Activated CD4-positive, alpha-beta T cell treated with anti-CD3 and anti-CD28 coated beads, Interleukin-2, amount 10 ng/mL, durations not matched to agents 24 days and 14 days (primary cell): ENCODE measurements around the gene PCBP4. TPM values are rescaled to one million over a fixed set of nuclear protein-coding genes. Genes with fewer than 3 reads are reported as not detected.

ENCODE experiments used
- DNase-seq: peaks from one replicate; pipeline ENCODE4 v3.0.0; 2022
- H3K27ac Mint-ChIP-seq: one replicate; pipeline ENCODE4 v1.8.0; 2022; ENCODE audit warnings: mild to moderate bottlenecking, mixed read lengths
- H3K27me3 Mint-ChIP-seq: one replicate; pipeline ENCODE4 v1.8.0; 2022; ENCODE audit warnings: mixed read lengths
- H3K36me3 Mint-ChIP-seq: one replicate; pipeline ENCODE4 v1.8.0; 2022; ENCODE audit warnings: low read depth, mild to moderate bottlenecking, mixed read lengths
- H3K4me1 Mint-ChIP-seq: one replicate; pipeline ENCODE4 v1.8.0; 2021; ENCODE audit warnings: mixed read lengths
- H3K4me3 Mint-ChIP-seq: one replicate; pipeline ENCODE4 v1.8.0; 2022; ENCODE audit warnings: mild to moderate bottlenecking, moderate library complexity, mixed read lengths
- H3K9me3 Mint-ChIP-seq: one replicate; pipeline ENCODE4 v1.8.0; 2021; ENCODE audit warnings: mixed read lengths
- intact Hi-C: fragments of 100-400 bp; cut with micrococcal nuclease; formaldehyde crosslinking; loops from one replicate; pipeline ENCODE4 v1.15.1; 2023
- total RNA-seq: library from RNA; stranded (reverse); gene quantifications from 2 replicates; pipeline ENCODE4 v1.2.3, GENCODE V29; 2022

Gene PCBP4
- total RNA-seq, 1 donor from 2014 or later: 16.8 TPM

DNA sequence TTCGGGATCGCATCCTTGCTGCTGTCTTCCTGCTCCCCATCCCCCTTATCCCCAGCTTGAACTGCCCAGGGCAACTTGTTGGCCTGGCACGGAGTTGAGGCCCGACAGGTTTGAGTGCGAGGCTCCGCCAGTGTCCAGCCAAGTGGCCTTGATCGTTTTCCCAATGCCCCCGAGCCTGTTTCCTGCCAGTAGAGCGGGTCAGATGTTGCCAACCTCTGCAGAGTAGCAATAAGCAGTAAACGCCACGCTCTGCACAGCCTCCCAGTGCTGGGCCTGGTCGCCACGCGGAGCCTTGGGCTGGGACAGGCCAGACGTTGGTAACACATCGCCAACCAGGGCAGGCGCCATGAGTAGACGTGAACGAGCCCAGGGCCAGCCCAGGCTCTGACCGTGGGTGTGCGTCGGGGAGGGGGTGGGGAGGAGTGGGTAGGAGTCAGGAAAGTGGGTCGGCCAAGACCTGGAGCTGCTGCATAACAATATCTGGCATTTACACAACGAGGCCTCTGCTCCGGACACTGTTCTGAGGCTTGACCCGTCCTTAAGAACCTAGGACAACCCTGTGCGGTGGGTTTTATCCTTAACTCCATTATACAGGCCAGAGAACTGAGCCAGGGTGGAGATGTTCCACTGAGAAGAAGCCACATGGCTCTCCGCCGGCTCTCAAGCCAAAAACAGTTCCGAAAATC is 7.2 kb upstream of the PCBP4 start:
- intact Hi-C loops: loop anchor here (1.0 to 2.0 kb wide), 3 partner anchors 20 to 83 kb away; partner anchors contain the start of genes PARP3 and RPL29
- Mint-ChIP-seq H3K36me3 (peaks cover 2% of the 10 kb centered on the region), H3K4me1 (peaks cover 17% of the 10 kb centered on the region), H3K4me3 (peak overlapping the region; percentile 87), H3K27ac (peak overlapping the region; percentile 96), H3K27me3 (no peaks in the 10 kb centered on the region), H3K9me3 (no peaks in the 10 kb centered on the region)
- no peak for DNase-seq

DNA sequence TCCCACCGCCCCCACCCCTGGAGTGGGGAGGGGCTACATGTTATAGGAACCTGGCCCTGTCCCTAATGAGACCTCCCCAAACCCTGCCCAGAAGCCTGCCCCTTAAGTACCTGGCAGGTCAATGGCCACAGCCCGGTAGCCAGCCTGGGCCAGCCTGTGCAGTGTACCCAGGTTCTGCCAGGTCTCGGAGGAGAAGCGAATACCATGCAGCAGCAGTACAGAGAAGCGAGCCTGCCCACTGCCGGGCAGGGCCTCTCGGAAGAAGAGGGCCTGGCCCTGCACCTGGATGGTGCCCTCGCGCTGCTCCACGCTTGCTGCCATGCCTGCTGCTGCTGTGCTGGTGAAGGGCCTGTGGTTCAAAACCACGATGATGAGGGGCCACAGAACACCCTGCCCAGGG is 4.1 kb upstream of the PCBP4 start:
- intact Hi-C loops: no loop called here
- Mint-ChIP-seq H3K4me1 (peaks cover 13% of the 10 kb centered on the region), H3K9me3 (no peaks in the 10 kb centered on the region), H3K4me3 (no peak overlapping the region), H3K36me3 (peaks cover 2% of the 10 kb centered on the region), H3K27ac (no peak overlapping the region), H3K27me3 (no peaks in the 10 kb centered on the region)
- DNase-seq: no peak

- Mint-ChIP-seq H3K27me3 (no peaks in the 10 kb centered on the region), H3K9me3 (no peaks in the 10 kb centered on the region), H3K4me1 (peaks cover 15% of the 10 kb centered on the region), H3K4me3 (no peak overlapping the region), H3K27ac (no peak overlapping the region), H3K36me3 (peaks cover 2% of the 10 kb centered on the region)
- intact Hi-C loops: no loop called here
- DNase-seq: no peak
These were observed 3.5 kb upstream of the PCBP4 start for GRCh38 chr3:51970606-51971300.

- peaks cover 2% of the 10 kb centered on the region for H3K36me3 Mint-ChIP-seq
These were observed 2.6 kb upstream of the PCBP4 start for GRCh38 chr3:51969841-51970240.

DNA sequence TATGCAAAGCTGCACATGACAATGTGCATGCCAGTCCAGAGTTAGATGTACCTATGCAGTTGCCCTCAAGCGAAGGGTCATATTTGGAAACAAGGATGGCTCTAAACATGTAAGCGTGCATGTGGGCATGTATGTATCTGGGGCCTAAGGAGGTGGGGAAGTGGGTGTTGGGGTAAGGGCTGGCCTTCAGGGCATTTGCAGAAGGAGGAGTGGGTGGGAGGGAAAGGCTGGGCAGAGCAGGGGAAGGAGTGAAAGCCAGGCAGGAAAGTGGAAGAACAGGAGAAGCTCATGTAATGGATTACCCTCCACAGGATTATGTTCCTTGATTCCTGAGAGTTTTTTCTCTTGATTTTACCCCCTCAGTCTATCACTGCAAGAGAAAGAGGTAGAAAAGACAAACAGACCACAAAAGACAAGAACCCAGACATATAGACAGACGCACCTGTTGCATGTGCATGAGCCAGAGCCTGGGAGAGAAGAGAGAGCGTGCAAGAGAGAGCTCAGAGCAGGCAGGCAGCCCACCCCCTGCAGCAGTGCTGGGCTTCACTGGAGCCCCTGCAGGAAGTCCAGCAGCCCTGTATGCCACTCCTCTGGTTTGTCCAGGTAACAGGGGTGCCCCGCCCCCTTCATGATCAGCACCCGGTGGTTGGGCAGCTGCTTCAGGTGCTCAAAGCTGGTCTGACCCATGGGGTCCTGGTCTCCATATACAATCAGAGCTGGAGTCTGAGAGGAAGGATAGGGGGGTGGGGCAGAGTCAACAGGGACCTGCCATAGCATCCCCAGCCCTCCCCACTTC is 1.8 kb upstream of the PCBP4 start:
- no peak overlapping the region for H3K4me3 Mint-ChIP-seq
- peaks cover 3% of the 10 kb centered on the region for H3K27me3 Mint-ChIP-seq

More at GRCh38 chr3:51969841-51970240, 2.6 kb upstream of the PCBP4 start:
- Mint-ChIP-seq H3K9me3 (no peaks in the 10 kb centered on the region), H3K27ac (no peak overlapping the region), H3K4me1 (peaks cover 14% of the 10 kb centered on the region), H3K4me3 (no peak overlapping the region), H3K27me3 (peaks cover 3% of the 10 kb centered on the region)
- intact Hi-C loops: no loop called here
- no peak for DNase-seq

DNA sequence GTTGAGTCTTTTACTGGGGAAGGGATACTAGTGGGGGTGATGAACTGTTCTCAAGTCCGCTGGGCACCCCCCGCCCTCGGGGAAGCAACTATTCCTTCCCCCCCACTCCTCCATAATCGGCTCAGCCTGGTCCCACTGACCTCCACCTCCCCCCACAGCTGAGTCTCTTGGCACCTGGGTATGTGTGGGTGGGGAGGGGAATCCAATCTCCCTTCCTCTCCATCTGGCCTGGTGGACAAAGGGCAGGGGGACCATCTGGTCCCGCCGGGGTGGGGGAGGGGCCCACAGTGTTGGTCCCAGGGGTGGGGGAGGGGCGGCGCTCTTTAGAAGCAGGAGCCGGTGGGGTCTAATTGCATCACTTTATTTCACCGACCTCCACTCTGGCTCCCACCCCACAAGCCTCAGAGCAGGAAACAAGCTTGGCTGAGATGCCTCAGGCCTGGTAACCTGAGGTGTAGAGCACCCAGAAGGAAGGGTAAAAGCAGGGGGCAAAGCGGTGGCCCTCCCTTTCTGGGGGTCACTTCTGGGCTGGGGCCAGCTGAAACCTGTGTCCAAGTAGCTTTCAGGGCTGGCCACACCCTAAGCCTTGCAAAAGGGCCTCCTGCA is 1.0 kb upstream of the PCBP4 start:
- Mint-ChIP-seq H3K4me1 (peaks cover 9% of the 10 kb centered on the region), H3K4me3 (peak overlapping the region; percentile 90), H3K27ac (peak overlapping the region; percentile 79), H3K27me3 (peaks cover 3% of the 10 kb centered on the region), H3K9me3 (no peaks in the 10 kb centered on the region), H3K36me3 (peaks cover 2% of the 10 kb centered on the region)
- DNase-seq: no peak
- intact Hi-C loops: loop anchor here (1.0 kb wide), 1 partner anchor 26 kb away; the partner anchor contains the start of gene PARP3

More for the DNA sequence above, 1.8 kb upstream of the PCBP4 start:
- DNase-seq: no peak
- no peak overlapping the region for H3K27ac Mint-ChIP-seq
- intact Hi-C loops: loop anchor here (1.0 kb wide), 1 partner anchor 27 kb away; the partner anchor contains the start of gene PARP3
- peaks cover 2% of the 10 kb centered on the region for H3K36me3 Mint-ChIP-seq
- no peaks in the 10 kb centered on the region for H3K9me3 Mint-ChIP-seq
- H3K4me1 Mint-ChIP-seq: peaks cover 11% of the 10 kb centered on the region

- DNase-seq: peak; percentile 82
- H3K36me3 Mint-ChIP-seq: peaks cover 2% of the 10 kb centered on the region
- H3K4me1 Mint-ChIP-seq: peaks cover 11% of the 10 kb centered on the region
- H3K4me3 Mint-ChIP-seq: peak overlapping the region; percentile 87
- peak overlapping the region; percentile 75 for H3K27ac Mint-ChIP-seq
- H3K27me3 Mint-ChIP-seq: peaks cover 3% of the 10 kb centered on the region
- intact Hi-C loops: loop anchor here (1.0 kb wide), 1 partner anchor 8 kb away; the partner anchor contains the start of gene ABHD14A
- H3K9me3 Mint-ChIP-seq: no peaks in the 10 kb centered on the region
These were observed 301 bp downstream of the PCBP4 start for GRCh38 chr3:51966922-51967383.

GRCh38 chr3:51966486-51966885 is 768 bp downstream of the PCBP4 start:
- Mint-ChIP-seq H3K27me3 (peaks cover 4% of the 10 kb centered on the region), H3K4me1 (peaks cover 11% of the 10 kb centered on the region), H3K27ac (peak overlapping the region; percentile 75), H3K36me3 (peaks cover 2% of the 10 kb centered on the region), H3K9me3 (no peaks in the 10 kb centered on the region), H3K4me3 (peak overlapping the region; percentile 87)
- intact Hi-C loops: no loop called here
- no peak for DNase-seq

- H3K27ac Mint-ChIP-seq: no peak overlapping the region
- intact Hi-C loops: no loop called here
- no peak for DNase-seq
These were observed 1.2 kb downstream of the PCBP4 start for GRCh38 chr3:51966016-51966415.

GRCh38 chr3:51964521-51964920 is 2.7 kb downstream of the PCBP4 start:
- intact Hi-C loops: no loop called here
- Mint-ChIP-seq H3K27me3 (peaks cover 5% of the 10 kb centered on the region), H3K4me1 (peaks cover 11% of the 10 kb centered on the region), H3K9me3 (no peaks in the 10 kb centered on the region), H3K36me3 (no peaks in the 10 kb centered on the region), H3K27ac (no peak overlapping the region), H3K4me3 (no peak overlapping the region)
- no peak for DNase-seq

More at GRCh38 chr3:51966016-51966415, 1.2 kb downstream of the PCBP4 start:
- H3K4me3 Mint-ChIP-seq: peak overlapping the region; percentile 87
- H3K27me3 Mint-ChIP-seq: peaks cover 5% of the 10 kb centered on the region
- H3K4me1 Mint-ChIP-seq: peaks cover 11% of the 10 kb centered on the region
- H3K36me3 Mint-ChIP-seq: peaks cover 2% of the 10 kb centered on the region
- H3K9me3 Mint-ChIP-seq: no peaks in the 10 kb centered on the region

- no peak for DNase-seq
- H3K9me3 Mint-ChIP-seq: no peaks in the 10 kb centered on the region
- peaks cover 5% of the 10 kb centered on the region for H3K27me3 Mint-ChIP-seq
- no peak overlapping the region for H3K4me3 Mint-ChIP-seq
- no peak overlapping the region for H3K27ac Mint-ChIP-seq
- intact Hi-C loops: no loop called here
- no peaks in the 10 kb centered on the region for H3K36me3 Mint-ChIP-seq
- peaks cover 11% of the 10 kb centered on the region for H3K4me1 Mint-ChIP-seq
These were observed 3.3 kb downstream of the PCBP4 start for GRCh38 chr3:51963951-51964451.

GRCh38 chr3:51962854-51963530 is 4.3 kb downstream of the PCBP4 start:
- peaks cover 3% of the 10 kb centered on the region for H3K36me3 Mint-ChIP-seq
- intact Hi-C loops: no loop called here
- H3K27ac Mint-ChIP-seq: no peak overlapping the region
- no peaks in the 10 kb centered on the region for H3K9me3 Mint-ChIP-seq
- H3K4me3 Mint-ChIP-seq: no peak overlapping the region
- DNase-seq: no peak
- H3K4me1 Mint-ChIP-seq: peaks cover 11% of the 10 kb centered on the region
- H3K27me3 Mint-ChIP-seq: peaks cover 5% of the 10 kb centered on the region
